Hindlimb muscle (tissue), 1 donor: ENCODE results near the gene C1GALT1. TPM values are rescaled to one million over a fixed set of nuclear protein-coding genes. Genes with fewer than 3 reads are reported as not detected.
A peak's percentile ranks its signal among the peaks of the same experiment; 100 is the strongest.
"Not testable (repeated sequence)": the region's sequence is repeated elsewhere in the genome, so short reads cannot be mapped to it uniquely, and the experiment has no call there.

ENCODE experiments used
- DNase-seq: peaks from one replicate; pipeline ENCODE4 v3.0.0-alpha.2; 2013
- polyA plus RNA-seq: library from polyadenylated mRNA; unstranded; fragments of 120-200 nt; gene quantifications from one replicate; pipeline ENCODE4 v1.2.1, GENCODE V29; 2013; ENCODE audit not compliant: insufficient read length

C1GALT1 gene
- polyA plus RNA-seq, 1 donor: 17.5 TPM

- DNase-seq: no peak
Measured at GRCh38 chr7:7173956-7174632, 8.2 kb upstream of the C1GALT1 start.

- DNase-seq: no peak
Measured at GRCh38 chr7:7175075-7175695, 7.2 kb upstream of the C1GALT1 start.

GRCh38 chr7:7176406-7177043, 5.8 kb upstream of the C1GALT1 start:
- DNase-seq: no peak

GRCh38 chr7:7177044-7177517, 5.3 kb upstream of the C1GALT1 start:
- DNase-seq: no peak

GRCh38 chr7:7178081-7178480, 4.3 kb upstream of the C1GALT1 start:
- DNase-seq: no peak

- no peak for DNase-seq
Measured at GRCh38 chr7:7178906-7179305, 3.4 kb upstream of the C1GALT1 start.

GRCh38 chr7:7180725-7181449, 1.5 kb upstream of the C1GALT1 start:
- DNase-seq: no peak

- DNase-seq: peak; percentile 41
Measured at GRCh38 chr7:7181519-7182155, 707 bp upstream of the C1GALT1 start.

- DNase-seq: peak; percentile 19
Measured at GRCh38 chr7:7183061-7183837, 905 bp downstream of the C1GALT1 start.

GRCh38 chr7:7183838-7184463, 1.6 kb downstream of the C1GALT1 start:
- DNase-seq: no peak

- no peak for DNase-seq
Measured at GRCh38 chr7:7185371-7185989, 3.1 kb downstream of the C1GALT1 start.

- DNase-seq: no peak
Measured at GRCh38 chr7:7188091-7188490, 5.7 kb downstream of the C1GALT1 start.

GRCh38 chr7:7188742-7189141, 6.4 kb downstream of the C1GALT1 start:
- DNase-seq: no peak

- no peak for DNase-seq
Measured at GRCh38 chr7:7190142-7190541, 7.8 kb downstream of the C1GALT1 start.

- no peak for DNase-seq
Measured at GRCh38 chr7:7191137-7191536, 8.8 kb downstream of the C1GALT1 start.

GRCh38 chr7:7192798-7193788, 10.7 kb downstream of the C1GALT1 start:
- not testable (repeated sequence) for DNase-seq

GRCh38 chr7:7199592-7199991, 17.2 kb downstream of the C1GALT1 start:
- not testable (repeated sequence) for DNase-seq

GRCh38 chr7:7200255-7200654, 17.9 kb downstream of the C1GALT1 start:
- DNase-seq: not testable (repeated sequence)

GRCh38 chr7:7201578-7202374, 19.4 kb downstream of the C1GALT1 start:
- no peak for DNase-seq
